Stimulated activated CD4-positive, alpha-beta T cell treated with anti-CD3 and anti-CD28 coated beads, Interleukin-12 subunit alpha, Interleukin-12 subunit beta, amount 100 ng/mL, for 24 hours (primary cell): ENCODE measurements around the gene ING5.

Experiments used
- DNase-seq, 2 experiments: peaks; one replicate each; pipeline ENCODE4 v3.0.0-alpha.2; 2020; ENCODE audit warnings: low read depth in 2 of 2

ING5 gene

DNA sequence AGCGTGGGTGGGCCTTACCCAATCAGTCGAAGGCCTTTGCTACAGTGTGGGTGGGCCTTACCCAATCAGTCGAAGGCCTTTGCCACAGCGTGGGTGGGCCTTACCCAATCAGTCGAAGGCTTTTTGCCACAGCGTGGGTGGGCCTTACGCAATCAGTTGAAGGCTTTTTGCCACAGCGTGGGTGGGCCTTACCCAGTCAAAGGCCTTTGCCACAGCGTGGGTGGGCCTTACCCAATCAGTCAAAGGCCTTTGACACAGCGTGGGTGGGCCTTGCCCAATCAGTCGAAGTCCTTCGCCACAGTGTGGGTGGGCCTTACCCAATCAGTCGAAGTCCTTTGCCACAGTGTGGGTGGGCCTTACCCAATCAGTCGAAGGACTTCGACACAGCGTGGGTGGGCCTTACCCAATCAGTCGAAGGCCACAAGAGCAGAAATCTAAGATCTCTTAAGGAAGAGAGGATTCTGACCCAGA lies 58.5 kb downstream of the ING5 start:
- DNase-seq: no peak

DNA sequence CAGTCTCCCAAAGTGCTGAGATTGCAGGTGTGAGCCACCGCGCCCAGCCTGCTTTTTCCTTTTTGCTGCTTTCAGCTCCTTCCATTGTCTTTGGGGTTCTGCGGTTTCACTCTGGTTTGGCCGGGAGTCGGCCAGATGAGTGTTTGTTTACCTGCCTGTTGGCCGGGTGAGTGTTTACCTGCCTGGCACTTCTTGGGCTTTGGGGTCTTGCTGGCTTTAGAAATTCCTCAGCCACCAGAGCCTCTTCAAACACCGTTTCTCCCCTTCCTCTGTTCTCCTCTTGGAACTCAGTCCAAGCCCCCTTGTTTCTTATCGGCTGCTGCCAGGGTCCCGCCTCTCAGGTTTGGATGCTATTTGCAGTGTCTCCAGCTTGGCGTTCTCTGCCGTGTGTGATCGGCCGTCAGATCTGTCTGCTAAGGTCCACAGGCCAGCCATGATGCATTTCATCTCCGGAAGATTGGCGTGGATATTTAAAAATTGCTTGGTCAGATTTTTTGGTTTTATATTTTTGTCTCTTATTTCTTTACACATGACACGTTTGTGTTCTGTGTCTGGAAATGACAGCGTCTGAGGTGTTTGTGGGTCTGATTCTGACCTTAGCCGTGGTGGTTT lies 60.6 kb downstream of the ING5 start:
- no peak for DNase-seq

DNA sequence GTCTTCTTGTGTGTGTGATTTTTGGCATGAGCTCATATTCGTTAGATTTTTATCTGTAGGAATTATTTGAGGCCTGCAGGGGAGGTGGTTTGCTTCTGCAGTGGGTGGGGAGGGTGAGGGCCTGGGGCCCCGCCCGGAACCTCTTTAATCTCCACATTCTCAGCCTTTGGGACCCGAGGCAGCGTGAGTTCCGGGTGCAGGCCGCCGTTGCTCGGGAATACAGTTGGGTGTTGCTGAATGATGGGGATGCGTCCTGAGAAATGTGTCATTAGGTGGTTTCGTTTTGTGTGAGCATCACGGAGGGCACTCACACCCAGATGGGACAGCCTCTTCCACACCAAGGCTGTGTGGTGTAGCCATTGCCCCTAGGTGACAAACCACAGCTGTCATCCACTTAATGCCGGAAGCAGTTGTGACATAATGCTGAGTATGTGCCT lies 61.1 kb downstream of the ING5 start:
- no peak for DNase-seq

DNA sequence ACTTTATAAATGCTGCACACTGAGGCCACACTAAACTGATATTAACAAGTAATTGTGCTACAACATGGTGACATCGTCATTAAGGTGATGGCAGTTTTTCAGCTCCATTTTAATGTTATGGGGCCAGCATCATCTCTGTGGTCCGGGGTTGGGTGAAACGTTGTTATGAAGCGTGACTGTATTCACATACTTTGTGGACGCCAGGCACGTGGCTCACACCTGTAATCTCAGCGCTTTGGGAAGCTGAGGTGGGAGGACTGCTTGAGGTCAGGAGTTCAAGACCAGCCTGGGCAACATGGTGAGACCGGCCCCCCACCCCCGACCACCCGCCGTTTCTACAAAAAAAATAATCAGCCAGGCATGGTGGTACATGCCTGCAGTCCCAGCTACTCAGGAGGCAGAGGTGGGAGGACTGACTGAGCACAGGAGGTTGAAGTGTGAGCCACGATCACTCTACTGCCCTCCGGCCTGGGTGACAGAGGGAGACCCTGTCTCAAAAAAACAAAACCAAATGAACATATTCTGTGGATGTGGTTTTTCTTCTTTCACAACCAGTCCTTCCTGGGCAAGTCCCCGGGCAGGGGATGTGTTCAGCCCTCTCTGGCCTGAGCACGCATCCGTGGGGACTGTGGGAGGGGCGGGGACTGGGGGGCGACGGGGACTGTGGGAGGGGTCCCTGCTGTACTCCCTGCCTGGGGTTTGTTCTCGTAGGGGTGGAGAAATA lies 61.9 kb downstream of the ING5 start:
- no peak for DNase-seq

DNA sequence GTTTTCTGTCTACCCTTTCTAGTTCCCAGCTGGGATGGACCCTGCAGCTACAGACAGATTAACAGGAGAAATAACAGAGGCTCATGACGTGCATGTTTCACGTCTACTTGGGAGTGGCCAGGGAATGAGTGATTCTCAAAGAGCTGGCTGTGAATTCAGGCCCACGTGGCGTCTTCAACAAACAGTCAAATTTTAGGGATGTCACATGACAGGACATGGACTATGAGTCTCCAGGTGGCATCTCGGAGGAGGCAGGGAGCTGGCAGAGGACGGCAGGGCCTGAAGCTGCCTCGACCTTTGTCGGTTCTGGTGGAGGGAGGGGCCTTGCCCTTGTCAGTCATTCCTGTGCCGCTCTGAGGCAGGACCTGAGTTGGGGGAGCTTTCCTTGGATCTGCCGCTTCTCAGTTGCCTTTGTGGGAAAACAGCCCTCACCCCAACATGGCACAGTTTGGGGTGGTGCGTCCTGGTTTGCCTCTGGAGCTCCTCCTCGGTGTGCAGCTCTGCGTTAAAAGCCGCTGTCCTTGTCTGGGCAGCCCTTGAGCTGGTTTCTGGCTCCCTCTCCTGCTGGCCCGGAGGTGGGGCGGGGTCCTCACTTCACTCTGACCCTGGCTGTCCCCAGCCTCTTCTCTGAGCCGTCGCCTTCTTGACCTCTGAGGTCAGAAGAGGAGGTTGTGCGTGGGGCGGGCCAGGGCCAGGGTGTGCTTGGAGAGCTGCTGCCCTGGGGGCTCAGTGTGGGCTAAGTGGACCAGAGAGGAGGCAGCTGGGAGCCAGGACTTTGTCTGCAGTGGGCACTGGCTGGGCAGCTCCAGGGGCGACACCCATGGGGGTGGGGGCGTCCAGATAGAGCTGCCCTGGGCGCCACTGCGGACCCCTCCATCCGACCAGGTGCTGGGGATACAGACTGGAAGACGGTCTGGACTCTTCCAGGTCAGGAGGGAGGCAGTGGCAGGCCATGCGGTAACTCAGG lies 62.7 kb downstream of the ING5 start:
- no peak for DNase-seq

DNA sequence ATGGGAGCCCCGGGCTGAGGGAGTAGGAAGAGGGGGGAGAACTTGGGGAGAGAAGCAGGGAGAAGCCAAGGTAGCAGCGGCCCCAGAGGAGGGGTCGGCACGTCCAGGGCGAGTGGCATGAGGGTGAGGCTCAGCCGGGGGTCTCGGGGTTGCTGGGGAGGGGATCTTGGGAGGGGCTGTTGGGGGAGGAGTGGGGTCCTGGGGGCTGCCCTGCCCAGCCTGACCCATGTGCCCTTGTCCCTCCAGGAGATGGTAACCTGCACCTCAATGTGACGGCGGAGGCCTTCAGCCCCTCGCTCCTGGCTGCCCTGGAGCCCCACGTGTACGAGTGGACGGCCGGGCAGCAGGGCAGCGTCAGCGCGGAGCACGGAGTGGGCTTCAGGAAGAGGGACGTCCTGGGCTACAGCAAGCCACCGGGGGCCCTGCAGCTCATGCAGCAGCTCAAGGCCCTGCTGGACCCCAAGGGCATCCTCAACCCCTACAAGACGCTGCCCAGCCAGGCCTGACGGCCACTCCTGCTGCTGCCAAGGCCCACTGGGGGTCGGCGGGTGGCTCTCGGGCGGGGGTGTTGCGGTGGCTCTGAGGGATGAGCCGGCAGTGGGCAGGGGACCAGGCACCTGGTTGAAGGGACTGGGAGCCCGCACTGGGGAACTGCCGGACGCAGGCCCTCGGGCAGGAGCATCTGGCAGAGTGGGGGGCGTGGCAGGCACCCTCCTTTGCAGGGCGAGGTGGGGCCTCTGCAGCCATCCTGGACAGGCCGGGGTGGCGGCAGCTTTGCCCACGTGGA lies 65.8 kb downstream of the ING5 start:
- no peak for DNase-seq

DNA sequence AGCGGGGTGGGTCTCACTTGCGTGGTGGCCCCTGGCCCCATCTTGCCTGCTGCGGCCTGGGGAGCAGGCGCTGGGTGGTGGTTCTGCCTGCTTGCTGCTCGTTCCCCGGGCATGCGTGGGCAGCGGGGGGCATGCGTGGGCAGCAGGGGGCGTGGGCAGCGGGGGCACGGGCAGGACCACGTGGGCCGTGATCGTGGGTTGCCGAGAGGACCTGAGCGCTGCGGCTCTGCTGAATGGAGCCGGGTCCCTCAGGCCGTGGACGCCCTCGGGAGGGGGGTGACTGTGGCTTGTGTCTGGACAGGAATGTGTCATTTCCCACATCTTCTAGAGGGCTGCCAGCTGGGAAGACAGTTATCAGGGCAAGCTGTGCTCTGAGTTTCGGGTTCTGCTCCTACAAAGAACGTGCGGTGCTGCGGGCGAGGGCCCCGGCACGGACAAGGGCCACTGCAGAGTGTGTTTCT lies 66.4 kb downstream of the ING5 start:
- no peak for DNase-seq

DNA sequence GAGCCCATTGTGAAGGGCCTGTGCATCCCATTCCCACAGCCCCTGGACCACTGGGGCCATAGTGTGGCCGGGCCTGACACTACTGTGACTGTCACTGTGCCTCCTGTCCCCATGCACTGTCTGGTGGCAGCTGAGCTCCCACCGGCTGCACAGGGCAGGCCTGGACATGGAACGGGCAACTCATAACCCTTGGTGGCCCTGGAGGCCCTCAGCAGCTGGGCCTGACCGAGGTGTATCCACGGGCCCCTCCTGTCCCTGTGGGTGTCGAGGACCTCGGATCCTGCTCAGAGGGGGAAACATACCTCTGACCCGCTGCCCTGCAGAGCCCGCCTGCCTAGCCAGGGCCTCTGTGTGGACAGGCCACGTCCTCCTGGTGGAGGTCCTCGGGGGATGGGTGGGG lies 67.0 kb downstream of the ING5 start:
- DNase-seq: no peak

DNA sequence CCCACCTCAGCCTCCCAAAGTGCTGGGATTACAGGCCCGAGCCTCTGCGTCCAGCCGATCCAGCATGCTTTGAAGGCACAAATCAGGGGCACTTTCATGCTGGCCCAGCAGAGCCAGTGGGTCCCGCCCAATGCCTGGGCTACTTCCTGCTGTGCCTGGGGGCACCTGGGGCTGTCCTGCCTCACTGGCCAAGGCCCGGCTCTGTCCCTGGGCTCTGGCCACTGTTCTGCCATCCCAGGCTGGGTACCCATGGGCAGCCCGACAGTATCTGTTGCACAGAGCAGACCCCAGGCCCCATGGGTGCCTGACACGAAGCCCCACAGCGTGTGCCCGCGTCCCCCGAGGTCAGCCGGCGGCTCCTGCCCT lies 68.0 kb downstream of the ING5 start:
- DNase-seq: no peak

DNA sequence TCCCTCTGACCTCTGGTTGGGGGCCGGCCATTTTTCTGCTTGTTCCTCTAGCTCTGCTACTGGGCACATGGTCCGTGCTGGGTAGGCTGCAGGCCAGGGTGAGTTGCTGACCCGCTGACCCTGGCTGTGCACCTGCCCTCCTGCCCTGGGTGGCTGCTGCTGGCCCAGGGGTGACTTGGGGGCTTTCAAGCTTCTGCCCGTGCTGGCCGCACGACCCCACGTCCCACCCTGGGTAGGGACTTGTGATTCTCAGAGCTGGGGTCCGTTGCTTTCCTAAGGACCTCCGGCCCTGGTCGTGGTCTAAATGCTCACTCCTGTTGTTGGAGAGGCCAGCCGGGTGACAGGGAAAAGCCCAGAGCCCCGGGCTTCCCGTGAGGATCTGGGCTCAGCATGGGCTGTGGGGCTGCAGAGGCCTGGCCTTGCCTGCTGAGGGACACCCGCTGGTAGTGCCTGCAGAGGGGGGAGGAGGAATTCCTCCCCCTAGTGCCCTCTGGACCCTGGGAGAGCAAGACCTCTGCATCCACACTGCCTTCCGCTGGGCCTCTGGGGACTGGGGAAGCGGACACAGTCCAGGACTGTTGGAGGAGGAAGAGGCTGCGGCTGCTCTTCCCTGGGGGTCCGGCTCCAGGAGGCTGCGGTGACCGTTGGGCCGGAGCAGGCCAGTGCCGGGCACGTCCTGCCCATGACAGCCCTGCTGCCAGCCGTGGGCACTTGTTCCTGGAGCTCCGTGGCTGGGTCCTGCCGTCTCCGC lies 68.5 kb downstream of the ING5 start:
- no peak for DNase-seq

DNA sequence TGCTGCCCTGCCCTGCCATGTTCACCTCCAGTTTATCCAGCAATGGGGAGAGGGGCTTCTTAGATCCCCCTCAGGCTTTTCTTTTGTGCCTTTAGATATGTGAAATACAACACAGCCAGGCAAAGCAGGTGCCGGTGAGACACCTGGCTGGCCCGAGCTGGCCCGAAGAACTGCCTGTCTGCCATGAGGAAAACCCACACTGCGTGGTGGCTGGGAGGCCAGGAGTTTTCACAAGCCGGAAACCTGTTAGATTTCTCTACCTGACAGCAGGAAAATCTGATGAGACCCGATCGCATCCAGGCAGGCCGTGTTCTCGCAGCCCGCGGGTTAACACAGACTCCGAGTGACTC lies 69.1 kb downstream of the ING5 start:
- no peak for DNase-seq

DNA sequence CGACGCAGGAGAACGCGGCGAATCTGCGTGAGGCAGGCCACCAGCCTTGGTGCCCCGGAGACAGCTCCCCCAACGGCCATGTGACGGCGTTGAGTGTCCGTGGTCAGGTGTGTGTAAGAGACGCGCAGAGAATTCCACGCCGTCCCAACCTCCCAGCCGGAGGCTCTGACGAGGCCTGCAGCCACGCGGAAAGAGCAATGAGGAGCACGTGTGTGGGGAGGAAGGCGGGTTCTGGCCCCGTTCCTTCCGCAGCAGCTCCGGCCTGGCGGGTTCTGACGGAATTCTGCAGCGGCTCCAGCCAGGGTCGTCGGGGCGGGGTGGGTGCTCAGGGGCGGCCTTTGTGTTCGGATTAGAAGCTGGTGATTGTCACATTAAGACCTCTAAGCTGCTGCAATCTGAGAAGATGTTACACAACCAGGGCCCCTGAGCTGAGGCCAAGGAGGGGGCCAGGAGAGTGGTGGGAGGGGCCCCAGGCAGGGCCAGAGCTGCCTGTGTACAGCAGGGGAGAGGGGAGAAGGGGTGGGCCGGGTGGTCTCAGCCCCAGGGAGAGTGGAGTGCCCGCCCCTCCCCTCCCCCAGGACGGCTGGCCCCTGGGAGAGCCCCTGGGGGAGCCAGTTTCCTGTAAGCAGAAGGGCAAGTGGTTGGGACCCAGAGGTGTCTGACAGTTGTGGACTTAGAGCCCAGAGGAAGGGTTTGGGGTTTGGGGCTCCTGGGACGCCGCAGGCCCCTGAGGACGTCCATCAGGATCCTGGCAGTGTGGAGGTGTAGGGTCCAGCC lies 69.6 kb downstream of the ING5 start:
- no peak for DNase-seq

DNA sequence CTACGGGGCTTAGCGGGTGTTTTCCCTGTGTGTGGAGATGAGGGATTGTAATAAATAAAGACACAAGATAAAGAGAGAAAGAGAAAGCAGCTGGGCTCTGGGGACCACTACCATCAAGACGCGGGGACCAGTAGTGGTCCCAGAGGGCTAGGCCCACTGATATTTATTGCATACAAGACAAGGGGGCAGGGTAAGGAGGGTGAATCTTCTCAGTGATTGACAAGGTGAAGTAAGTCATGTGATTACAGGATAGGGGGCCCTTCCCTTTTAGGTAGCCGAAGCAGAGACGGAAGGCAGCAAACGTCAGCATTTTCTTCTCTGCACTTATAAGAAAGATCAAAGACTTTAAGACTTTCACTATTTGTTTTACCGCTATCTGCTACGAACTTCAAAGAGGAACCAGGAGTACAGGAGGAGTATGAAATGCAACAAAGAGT lies 70.2 kb downstream of the ING5 start:
- no peak for DNase-seq

DNA sequence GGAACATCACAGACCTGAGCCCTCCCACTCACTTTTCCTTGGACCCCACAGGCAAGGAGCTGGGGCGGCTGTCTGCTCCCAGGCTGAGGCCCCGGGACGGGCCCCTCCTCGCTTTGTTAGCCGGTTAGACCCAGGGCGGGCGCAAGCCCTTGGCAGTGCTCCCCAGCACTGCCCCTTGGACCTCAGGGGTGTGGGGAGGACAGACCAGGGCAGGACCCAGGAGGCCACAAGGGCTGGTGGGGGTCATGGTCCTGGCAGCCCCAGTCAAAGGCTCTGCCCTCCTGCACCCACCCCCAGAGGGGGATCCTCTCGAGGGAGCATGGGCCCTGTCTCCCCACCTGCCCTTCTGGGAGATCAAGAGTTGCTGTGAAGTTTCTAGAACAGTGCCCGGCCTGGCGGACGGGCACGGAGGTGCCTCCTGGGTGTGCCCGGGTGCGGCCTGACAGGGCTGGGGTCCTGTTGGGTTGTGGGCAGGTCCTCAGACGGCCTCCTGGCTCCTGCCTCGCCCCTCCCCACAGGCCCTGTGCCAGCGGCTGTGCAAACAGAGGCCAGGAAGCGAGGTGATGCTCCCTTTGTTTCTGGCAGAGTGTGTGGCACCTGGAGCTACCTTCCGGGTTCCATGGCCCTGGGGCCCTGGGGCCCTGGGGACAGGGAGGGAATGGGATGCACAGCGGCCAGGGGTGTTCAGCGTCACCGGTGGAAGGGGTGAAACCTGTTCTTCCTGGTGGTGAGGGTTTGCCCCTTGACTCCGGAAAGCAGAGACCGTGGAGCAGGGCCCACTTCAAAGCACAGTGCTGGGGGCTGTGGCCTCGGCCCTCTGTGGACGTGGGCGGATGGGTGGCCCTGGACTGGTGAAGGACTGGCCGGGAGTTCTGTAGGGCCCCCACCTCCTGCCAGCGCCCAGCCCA lies 71.9 kb downstream of the ING5 start:
- DNase-seq: no peak

DNA sequence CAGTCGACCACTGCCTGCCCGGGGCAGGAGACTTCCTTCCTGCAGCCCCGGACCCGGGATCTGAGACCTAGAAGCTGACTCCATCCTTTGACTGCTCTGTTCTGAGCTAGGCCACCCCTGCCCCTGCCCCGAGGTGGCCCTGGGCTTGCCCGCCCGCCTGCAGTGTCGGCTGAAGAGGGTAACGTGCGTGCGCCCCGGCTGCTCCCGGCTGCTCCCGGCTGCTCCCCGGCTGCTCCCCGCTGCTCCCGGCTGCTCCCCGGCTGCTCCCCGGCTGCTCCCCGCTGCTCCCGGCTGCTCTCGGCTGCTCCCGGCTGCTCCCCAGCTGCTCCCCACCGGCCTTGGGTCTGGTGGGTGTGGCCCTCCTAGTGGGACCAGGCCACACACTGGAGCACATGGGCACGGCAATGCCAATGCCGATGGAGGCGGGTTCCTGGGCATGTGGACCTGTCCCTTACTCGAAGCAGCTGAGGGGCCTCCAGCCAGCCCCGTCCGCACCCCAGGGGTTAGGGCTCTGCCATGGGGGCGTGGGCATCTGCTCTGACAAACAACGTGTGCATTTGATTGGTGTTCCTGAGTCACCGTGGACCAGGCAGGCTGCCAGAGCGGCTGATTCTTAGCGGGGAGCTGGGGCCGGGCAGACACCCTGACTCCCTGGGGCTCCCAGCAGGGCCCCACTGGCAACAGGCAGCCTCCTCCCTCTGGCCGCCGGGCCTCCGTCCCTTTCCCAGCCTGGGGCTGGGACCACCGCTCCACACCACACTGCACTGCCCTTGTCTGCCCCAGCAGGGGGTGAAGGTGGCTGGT lies 72.8 kb downstream of the ING5 start:
- no peak for DNase-seq

DNA sequence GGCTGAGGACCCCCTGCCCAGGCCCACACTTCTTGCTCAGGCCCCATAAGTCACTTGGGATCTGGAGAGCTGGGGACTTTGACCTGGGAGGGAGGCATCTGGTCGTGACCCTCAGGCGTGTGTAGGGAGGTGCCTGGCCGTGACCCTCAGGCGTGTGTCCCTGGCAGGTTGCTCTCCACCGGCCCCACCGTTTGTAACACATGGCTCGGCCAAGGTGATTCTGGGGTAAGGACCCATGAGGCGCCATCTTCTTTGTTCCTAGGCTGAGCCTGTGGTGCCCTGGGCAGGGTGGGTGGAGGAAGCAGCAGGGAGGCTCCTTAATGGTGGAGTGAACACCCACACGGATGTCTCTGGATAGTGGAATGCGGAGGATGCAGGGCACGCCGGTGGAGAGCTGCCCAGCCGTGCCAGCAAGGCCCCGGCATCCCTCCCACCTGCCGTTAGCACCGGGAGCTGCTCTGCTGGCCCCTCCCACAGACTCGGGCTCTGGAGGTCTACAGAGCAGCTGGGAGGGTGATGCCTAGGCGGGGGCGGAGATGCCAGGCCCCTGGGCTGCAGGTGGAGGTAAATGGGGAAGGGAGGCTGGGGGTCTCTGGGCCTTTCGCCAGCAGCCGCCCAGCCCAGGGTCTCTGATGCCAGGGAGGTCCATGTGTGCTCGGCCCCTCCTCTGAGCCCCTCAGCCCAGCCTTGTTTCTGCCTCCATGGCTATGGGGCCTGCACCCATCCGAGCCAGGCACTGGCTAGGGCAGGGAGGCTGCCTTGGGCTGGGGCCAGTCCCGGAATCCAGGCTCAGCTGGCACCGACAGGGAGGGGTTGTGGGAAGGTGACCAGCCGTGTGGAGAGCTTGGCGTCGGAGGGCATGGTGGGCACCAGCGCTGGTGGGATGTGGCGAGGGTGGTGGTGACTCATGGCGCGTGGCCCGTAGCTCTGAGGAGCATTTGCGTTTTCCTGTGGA lies 73.7 kb downstream of the ING5 start:
- no peak for DNase-seq
